Measurements from ENCODE around the gene LARGE1. TPM values are rescaled to one million over a fixed set of nuclear protein-coding genes. Genes with fewer than 3 reads are reported as not detected.

The LARGE1 gene
- total and polyA plus RNA-seq, 2 of the 4 experiments (the other 2 are of a cell fraction), result 6.2 to 12.4 TPM

DNA sequence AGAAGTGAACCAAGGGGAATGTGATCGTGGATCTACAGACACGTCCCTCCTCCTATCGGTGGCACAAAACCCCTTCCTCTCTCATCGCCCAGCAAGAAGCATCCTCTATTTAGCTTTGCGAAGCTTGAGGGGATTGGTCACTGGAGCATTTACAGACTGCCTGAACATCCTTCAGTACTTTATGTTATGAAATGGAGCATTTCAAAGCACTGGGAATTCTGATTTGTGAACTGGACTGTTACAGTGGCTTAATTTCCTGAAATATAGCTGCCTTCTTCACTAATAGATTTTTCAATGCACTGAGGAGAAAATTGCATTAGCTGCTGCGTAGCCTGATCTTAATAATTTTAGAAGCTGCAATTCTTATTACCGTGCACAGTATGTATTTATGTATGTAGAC is 344.5 kb downstream of the LARGE1 start:
- intact Hi-C loops (cut with micrococcal nuclease), result no loop called here

More for the DNA sequence above, 344.5 kb downstream of the LARGE1 start:
- Histone ChIP-seq H2AK9ac (replicated peaks; ENCODE audit: low read depth, low read length, poor library complexity) (no peak overlapping the region), H2BK15ac (ENCODE audit: low read depth, low read length) (no peak overlapping the region), H3K18ac (ENCODE audit: low read depth, low read length) (no peak overlapping the region), H4K20me1 (ENCODE audit: insufficient read depth, low read length) (no peaks in the 10 kb centered on the region), H3K4ac (ENCODE audit: low read depth, low read length) (no peak overlapping the region), H2BK20ac (ENCODE audit: low read depth, low read length) (no peak overlapping the region), H3K9me1 (ENCODE audit: insufficient read depth, low read length) (no peaks in the 10 kb centered on the region), H3K4me3 (ENCODE audit: insufficient read depth, low read depth, low read length) (no peak overlapping the region), H4K5ac (ENCODE audit: low read depth, low read length) (no peak overlapping the region), H3K36me3 (ENCODE audit: control insufficient read depth, insufficient read depth, low read length) (no peaks in the 10 kb centered on the region), H3K56ac (ENCODE audit: extremely low read depth, insufficient read depth, low read length) (no peak overlapping the region), H4K91ac (ENCODE audit: insufficient read depth, low read depth, low read length) (no peak overlapping the region), H3K14ac (replicated peaks; ENCODE audit: low read depth, low read length) (no peak overlapping the region), H2AFZ (replicated peaks; ENCODE audit: low read length, poor library complexity) (no peak overlapping the region), H3K9me3 (ENCODE audit: control insufficient read depth, insufficient read depth, low read length) (no peaks in the 10 kb centered on the region), H4K8ac (ENCODE audit: low read depth in 2 of 2, low read length in 2 of 2) (no peak overlapping the region), H3K9ac (ENCODE audit: low read depth, low read length) (no peak overlapping the region), H3K4me1 (ENCODE audit: control insufficient read depth, insufficient read depth, low read length) (no peaks in the 10 kb centered on the region), H3K4me2 (ENCODE audit: low read depth, low read length) (no peak overlapping the region), H2BK5ac (ENCODE audit: low read depth, low read length, poor library complexity, severe bottlenecking) (no peak overlapping the region), H3K23ac (ENCODE audit: low read depth, low read length) (no peak overlapping the region), H2BK120ac (ENCODE audit: low read depth, low read length) (no peak overlapping the region), H3K79me1 (ENCODE audit: low read depth in 1 of 2, low read length in 2 of 2) (no peaks in the 10 kb centered on the region), H3K27ac (ENCODE audit: insufficient read depth, low read length) (no peak overlapping the region), H2AK5ac (ENCODE audit: low read depth, low read length) (no peak overlapping the region), H3K27me3 (ENCODE audit: control insufficient read depth, insufficient read depth, low read length) (no peaks in the 10 kb centered on the region)
- ATAC-seq (ENCODE audit: low read depth) (no peak), DNase-seq (no peak)
- POLR2A ChIA-PET (ENCODE audit: unreplicated experiment), result interaction anchor here (0.6 kb wide), 1 partner anchor 1805 kb away, joined by 3 read pairs; no protein-coding TSS in a partner anchor
- in situ Hi-C loops (cut with MboI; ENCODE audit: low sequenced_read_pairs) (loop anchor here (5.0 kb wide), 1 partner anchor 273 kb away; no protein-coding TSS in a partner anchor), dilution Hi-C loops (cut with HindIII; ENCODE audit: low sequenced_read_pairs, unreplicated experiment) (no loop called here)
- BruUV-seq (replicated peaks), result no TSS peak
- no CpG with 5 or more reads among the region's 7 CpGs for WGBS, 2 experiments (ENCODE audit: extremely low coverage in 2 of 2, insufficient read length in 1 of 2)
- CTCF ChIA-PET, result interaction anchor here (0.9 kb wide), 1 partner anchor 274 kb away, joined by 4 read pairs; no protein-coding TSS in a partner anchor
- TF ChIP-seq MAZ (IDR thresholded peaks at IDR 0.05; ENCODE audit: borderline replicate concordance, low read depth, low read length) (no peak), CEBPB (IDR thresholded peaks at IDR 0.05; ENCODE audit: low read depth, low read length) (no peak)

All from IMR-90 (cell line).